ENCODE measurements around the gene JAZF1. TPM values are rescaled to one million over a fixed set of nuclear protein-coding genes. Genes with fewer than 3 reads are reported as not detected.

The JAZF1 gene
- total RNA-seq, 4 donors from 2014 or later: 27.8 to 36.5 (median 30.5) TPM

GRCh38 chr7:27948861-27949260 lies 231.7 kb downstream of the JAZF1 start:
- H3K27ac ChIP-seq: no peak overlapping the region
- ATAC-seq: no peak
- no peaks in the 10 kb centered on the region for H3K36me3 ChIP-seq
- H3K27me3 ChIP-seq: no peaks in the 10 kb centered on the region
- TF ChIP-seq CTCF (IDR thresholded peaks at IDR 0.05): no peak
- TF ChIP-seq POLR2AphosphoS5 (IDR thresholded peaks at IDR 0.05): no peak
- no peak for TF ChIP-seq EP300 (IDR thresholded peaks at IDR 0.05)
- no peak for TF ChIP-seq POLR2A (IDR thresholded peaks at IDR 0.05)
- 80 to 83% methylated on average over 1 to 3 of the region's 3 CpGs for WGBS, 2 donors (ENCODE audit: low coverage in 1 of 2)
- no peaks in the 10 kb centered on the region for H3K9me3 ChIP-seq
- H3K4me1 ChIP-seq: peaks cover 0 to 40% (median 4%) of the 10 kb centered on the region in 3 donors
- H3K4me3 ChIP-seq: no peak overlapping the region

- Histone ChIP-seq H3K9me3 (no peaks in the 10 kb centered on the region), H3K4me3 (no peak overlapping the region), H3K27ac (no peak overlapping the region), H3K36me3 (no peaks in the 10 kb centered on the region), H3K27me3 (no peaks in the 10 kb centered on the region), H3K4me1 (peaks cover 0 to 40% (median 4%) of the 10 kb centered on the region in 3 donors)
- 35 to 42% methylated on average over 4 to 5 of the region's 7 CpGs for WGBS, 2 donors (ENCODE audit: low coverage in 1 of 2)
- no peak for ATAC-seq
- peak; percentile 15 for TF ChIP-seq POLR2AphosphoS5 (IDR thresholded peaks at IDR 0.05)
- TF ChIP-seq CTCF (IDR thresholded peaks at IDR 0.05): no peak
- no peak for TF ChIP-seq EP300 (IDR thresholded peaks at IDR 0.05)
- TF ChIP-seq POLR2A (IDR thresholded peaks at IDR 0.05): no peak
Measured at GRCh38 chr7:27947586-27948278, 232.9 kb downstream of the JAZF1 start.

- Histone ChIP-seq H3K9me3 (no peaks in the 10 kb centered on the region), H3K36me3 (no peaks in the 10 kb centered on the region), H3K4me1 (peaks cover 0 to 35% (median 4%) of the 10 kb centered on the region in 3 donors), H3K27ac (no peak overlapping the region), H3K4me3 (no peak overlapping the region), H3K27me3 (no peaks in the 10 kb centered on the region)
- no peak for TF ChIP-seq POLR2A (IDR thresholded peaks at IDR 0.05)
- TF ChIP-seq CTCF (IDR thresholded peaks at IDR 0.05): no peak
- TF ChIP-seq EP300 (IDR thresholded peaks at IDR 0.05): no peak
- TF ChIP-seq POLR2AphosphoS5 (IDR thresholded peaks at IDR 0.05): no peak
- ATAC-seq: no peak
- WGBS, 2 donors (ENCODE audit: low coverage in 1 of 2): 35 to 71% methylated on average over 2 of the region's 2 CpGs
Measured at GRCh38 chr7:27946351-27946750, 234.2 kb downstream of the JAZF1 start.

- no peaks in the 10 kb centered on the region for H3K27me3 ChIP-seq
- no peaks in the 10 kb centered on the region for H3K9me3 ChIP-seq
- 86 to 88% methylated on average over 7 to 9 of the region's 10 CpGs for WGBS, 2 donors (ENCODE audit: low coverage in 1 of 2)
- peaks cover 0 to 28% (median 4%) of the 10 kb centered on the region in 3 donors for H3K4me1 ChIP-seq
- no peak for TF ChIP-seq EP300 (IDR thresholded peaks at IDR 0.05)
- no peak for TF ChIP-seq POLR2A (IDR thresholded peaks at IDR 0.05)
- TF ChIP-seq POLR2AphosphoS5 (IDR thresholded peaks at IDR 0.05): no peak
- TF ChIP-seq CTCF (IDR thresholded peaks at IDR 0.05): no peak
- H3K4me3 ChIP-seq: no peak overlapping the region
- H3K36me3 ChIP-seq: peaks cover 0 to 2% of the 10 kb centered on the region in 2 donors
- H3K27ac ChIP-seq: peak overlapping the region in 1 of 4 donors; percentile 0
- no peak for ATAC-seq
Measured at GRCh38 chr7:27945058-27945795, 235.4 kb downstream of the JAZF1 start.

All from gastroesophageal sphincter (tissue), 4 donors.